ENCODE results near the gene TSSK6. TPM values are rescaled to one million over a fixed set of nuclear protein-coding genes. Genes with fewer than 3 reads are reported as not detected.

The TSSK6 gene
- total and polyA plus RNA-seq, 10 of the 15 experiments (the other 5 are each of a cell fraction or from before 2014, with no cell fraction given), result 0.06 to 3.6 (median 0.98) TPM; not detected in 2

DNA sequence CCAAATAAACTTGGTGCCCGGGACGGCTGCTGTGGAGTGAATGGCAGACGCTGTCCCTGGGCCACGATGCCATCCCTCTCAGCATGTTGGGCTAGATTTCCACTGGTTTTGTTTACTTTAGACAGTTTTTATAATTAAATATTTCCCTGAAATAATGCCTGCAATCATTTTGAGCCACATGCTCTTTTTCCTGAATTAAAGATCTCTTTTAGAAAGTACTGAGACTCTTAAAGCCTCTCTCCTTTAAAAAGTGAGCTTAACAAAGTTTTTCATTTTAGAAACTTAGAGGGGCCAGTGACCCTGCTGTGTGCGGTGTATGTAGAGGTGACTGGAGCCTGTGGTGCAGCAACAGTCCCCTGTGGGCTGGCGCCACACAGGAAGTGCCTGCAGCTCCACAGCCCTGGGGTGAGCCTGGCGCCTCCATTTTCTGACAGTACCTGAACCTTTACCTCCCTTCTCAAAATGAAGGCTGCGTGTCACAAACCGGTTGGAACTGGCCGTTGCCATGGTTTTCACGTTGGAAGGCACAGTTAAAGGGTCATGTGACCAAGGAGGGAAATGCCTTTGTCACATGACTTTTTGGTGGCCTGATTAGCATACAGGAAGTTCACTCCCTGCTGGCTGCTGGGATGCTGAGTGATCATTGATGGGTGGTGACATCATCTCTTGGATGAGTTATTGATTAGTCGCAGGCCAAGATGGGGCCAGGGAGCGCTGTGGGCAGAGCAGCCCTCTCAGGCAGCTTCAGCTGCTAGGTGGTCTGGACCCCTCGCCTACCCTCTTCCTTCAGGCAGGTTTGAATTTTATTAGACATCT is 26.3 kb downstream of the TSSK6 start (continued):
- TF ChIP-seq, protein P1, sequence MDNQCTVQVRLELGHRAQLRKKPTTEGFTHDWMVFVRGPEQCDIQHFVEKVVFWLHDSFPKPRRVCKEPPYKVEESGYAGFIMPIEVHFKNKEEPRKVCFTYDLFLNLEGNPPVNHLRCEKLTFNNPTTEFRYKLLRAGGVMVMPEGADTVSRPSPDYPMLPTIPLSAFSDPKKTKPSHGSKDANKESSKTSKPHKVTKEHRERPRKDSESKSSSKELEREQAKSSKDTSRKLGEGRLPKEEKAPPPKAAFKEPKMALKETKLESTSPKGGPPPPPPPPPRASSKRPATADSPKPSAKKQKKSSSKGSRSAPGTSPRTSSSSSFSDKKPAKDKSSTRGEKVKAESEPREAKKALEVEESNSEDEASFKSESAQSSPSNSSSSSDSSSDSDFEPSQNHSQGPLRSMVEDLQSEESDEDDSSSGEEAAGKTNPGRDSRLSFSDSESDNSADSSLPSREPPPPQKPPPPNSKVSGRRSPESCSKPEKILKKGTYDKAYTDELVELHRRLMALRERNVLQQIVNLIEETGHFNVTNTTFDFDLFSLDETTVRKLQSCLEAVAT (IDR thresholded peaks at IDR 0.05), result no peak
- TF ChIP-seq MEF2B (IDR thresholded peaks at IDR 0.05; ENCODE audit: partially characterized antibody, poor library complexity, severe bottlenecking), result peak; percentile 76
- peak; percentile 99 for TF ChIP-seq RAD51 (IDR thresholded peaks at IDR 0.05)
- TF ChIP-seq NFYB (IDR thresholded peaks at IDR 0.05; ENCODE audit: insufficient read depth, low read depth, low read length), result no peak
- TF ChIP-seq CHD1 (IDR thresholded peaks at IDR 0.05; ENCODE audit: low read depth, low read length), result no peak
- TF ChIP-seq SP1 (IDR thresholded peaks at IDR 0.05; ENCODE audit: low read depth, low read length), result no peak
- TF ChIP-seq, protein P2, sequence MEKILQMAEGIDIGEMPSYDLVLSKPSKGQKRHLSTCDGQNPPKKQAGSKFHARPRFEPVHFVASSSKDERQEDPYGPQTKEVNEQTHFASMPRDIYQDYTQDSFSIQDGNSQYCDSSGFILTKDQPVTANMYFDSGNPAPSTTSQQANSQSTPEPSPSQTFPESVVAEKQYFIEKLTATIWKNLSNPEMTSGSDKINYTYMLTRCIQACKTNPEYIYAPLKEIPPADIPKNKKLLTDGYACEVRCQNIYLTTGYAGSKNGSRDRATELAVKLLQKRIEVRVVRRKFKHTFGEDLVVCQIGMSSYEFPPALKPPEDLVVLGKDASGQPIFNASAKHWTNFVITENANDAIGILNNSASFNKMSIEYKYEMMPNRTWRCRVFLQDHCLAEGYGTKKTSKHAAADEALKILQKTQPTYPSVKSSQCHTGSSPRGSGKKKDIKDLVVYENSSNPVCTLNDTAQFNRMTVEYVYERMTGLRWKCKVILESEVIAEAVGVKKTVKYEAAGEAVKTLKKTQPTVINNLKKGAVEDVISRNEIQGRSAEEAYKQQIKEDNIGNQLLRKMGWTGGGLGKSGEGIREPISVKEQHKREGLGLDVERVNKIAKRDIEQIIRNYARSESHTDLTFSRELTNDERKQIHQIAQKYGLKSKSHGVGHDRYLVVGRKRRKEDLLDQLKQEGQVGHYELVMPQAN (conservative IDR thresholded peaks at IDR 0.05), result no peak
- no peak for TF ChIP-seq NFYA (IDR thresholded peaks at IDR 0.05; ENCODE audit: borderline replicate concordance, low read depth, low read length)
- TF ChIP-seq, protein P3, sequence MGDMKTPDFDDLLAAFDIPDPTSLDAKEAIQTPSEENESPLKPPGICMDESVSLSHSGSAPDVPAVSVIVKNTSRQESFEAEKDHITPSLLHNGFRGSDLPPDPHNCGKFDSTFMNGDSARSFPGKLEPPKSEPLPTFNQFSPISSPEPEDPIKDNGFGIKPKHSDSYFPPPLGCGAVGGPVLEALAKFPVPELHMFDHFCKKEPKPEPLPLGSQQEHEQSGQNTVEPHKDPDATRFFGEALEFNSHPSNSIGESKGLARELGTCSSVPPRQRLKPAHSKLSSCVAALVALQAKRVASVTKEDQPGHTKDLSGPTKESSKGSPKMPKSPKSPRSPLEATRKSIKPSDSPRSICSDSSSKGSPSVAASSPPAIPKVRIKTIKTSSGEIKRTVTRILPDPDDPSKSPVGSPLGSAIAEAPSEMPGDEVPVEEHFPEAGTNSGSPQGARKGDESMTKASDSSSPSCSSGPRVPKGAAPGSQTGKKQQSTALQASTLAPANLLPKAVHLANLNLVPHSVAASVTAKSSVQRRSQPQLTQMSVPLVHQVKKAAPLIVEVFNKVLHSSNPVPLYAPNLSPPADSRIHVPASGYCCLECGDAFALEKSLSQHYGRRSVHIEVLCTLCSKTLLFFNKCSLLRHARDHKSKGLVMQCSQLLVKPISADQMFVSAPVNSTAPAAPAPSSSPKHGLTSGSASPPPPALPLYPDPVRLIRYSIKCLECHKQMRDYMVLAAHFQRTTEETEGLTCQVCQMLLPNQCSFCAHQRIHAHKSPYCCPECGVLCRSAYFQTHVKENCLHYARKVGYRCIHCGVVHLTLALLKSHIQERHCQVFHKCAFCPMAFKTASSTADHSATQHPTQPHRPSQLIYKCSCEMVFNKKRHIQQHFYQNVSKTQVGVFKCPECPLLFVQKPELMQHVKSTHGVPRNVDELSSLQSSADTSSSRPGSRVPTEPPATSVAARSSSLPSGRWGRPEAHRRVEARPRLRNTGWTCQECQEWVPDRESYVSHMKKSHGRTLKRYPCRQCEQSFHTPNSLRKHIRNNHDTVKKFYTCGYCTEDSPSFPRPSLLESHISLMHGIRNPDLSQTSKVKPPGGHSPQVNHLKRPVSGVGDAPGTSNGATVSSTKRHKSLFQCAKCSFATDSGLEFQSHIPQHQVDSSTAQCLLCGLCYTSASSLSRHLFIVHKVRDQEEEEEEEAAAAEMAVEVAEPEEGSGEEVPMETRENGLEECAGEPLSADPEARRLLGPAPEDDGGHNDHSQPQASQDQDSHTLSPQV (IDR thresholded peaks at IDR 0.05), result no peak
- TF ChIP-seq, protein P4, sequence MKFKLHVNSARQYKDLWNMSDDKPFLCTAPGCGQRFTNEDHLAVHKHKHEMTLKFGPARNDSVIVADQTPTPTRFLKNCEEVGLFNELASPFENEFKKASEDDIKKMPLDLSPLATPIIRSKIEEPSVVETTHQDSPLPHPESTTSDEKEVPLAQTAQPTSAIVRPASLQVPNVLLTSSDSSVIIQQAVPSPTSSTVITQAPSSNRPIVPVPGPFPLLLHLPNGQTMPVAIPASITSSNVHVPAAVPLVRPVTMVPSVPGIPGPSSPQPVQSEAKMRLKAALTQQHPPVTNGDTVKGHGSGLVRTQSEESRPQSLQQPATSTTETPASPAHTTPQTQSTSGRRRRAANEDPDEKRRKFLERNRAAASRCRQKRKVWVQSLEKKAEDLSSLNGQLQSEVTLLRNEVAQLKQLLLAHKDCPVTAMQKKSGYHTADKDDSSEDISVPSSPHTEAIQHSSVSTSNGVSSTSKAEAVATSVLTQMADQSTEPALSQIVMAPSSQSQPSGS (IDR thresholded peaks at IDR 0.05; ENCODE audit: low read length), result peak; percentile 69
- TF ChIP-seq IRF4 (IDR thresholded peaks at IDR 0.05; ENCODE audit: low read depth, low read length), result 0 out of 2 replicates have a peak, but pooled peaks have one; percentile 40
- TF ChIP-seq PAX5 (IDR thresholded peaks at IDR 0.05; ENCODE audit: borderline replicate concordance, low read depth, low read length), result no peak
- TF ChIP-seq SIN3A (IDR thresholded peaks at IDR 0.05; ENCODE audit: low read depth, low read length), result no peak
- TF ChIP-seq, protein P5, sequence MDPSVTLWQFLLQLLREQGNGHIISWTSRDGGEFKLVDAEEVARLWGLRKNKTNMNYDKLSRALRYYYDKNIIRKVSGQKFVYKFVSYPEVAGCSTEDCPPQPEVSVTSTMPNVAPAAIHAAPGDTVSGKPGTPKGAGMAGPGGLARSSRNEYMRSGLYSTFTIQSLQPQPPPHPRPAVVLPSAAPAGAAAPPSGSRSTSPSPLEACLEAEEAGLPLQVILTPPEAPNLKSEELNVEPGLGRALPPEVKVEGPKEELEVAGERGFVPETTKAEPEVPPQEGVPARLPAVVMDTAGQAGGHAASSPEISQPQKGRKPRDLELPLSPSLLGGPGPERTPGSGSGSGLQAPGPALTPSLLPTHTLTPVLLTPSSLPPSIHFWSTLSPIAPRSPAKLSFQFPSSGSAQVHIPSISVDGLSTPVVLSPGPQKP (IDR thresholded peaks at IDR 0.05; ENCODE audit: low read depth, low read length), result no peak
- TF ChIP-seq POLR2AphosphoS2 (IDR thresholded peaks at IDR 0.05; ENCODE audit: low read depth, low read length), result no peak
- TF ChIP-seq WRNIP1 (IDR thresholded peaks at IDR 0.05; ENCODE audit: borderline replicate concordance, low read depth, low read length), result no peak
- TF ChIP-seq SMAD1 (IDR thresholded peaks at IDR 0.05; ENCODE audit: low read depth, partially characterized antibody), result no peak

Data from GM12878 (cell line).